HG03521 (cell line): Measurements from ENCODE around the gene SYVN1.
"Not testable (repeated sequence)": the region's sequence is repeated elsewhere in the genome, so short reads cannot be mapped to it uniquely, and the experiment has no call there.

ENCODE experiments used
- ATAC-seq: cut with Tn5 transposase; IDR thresholded peaks from one replicate; pipeline ENCODE4 v1.9.1; 2021; ENCODE audit warnings: mild to moderate bottlenecking, moderate library complexity; ENCODE audit not compliant: unreplicated experiment

Gene SYVN1

DNA sequence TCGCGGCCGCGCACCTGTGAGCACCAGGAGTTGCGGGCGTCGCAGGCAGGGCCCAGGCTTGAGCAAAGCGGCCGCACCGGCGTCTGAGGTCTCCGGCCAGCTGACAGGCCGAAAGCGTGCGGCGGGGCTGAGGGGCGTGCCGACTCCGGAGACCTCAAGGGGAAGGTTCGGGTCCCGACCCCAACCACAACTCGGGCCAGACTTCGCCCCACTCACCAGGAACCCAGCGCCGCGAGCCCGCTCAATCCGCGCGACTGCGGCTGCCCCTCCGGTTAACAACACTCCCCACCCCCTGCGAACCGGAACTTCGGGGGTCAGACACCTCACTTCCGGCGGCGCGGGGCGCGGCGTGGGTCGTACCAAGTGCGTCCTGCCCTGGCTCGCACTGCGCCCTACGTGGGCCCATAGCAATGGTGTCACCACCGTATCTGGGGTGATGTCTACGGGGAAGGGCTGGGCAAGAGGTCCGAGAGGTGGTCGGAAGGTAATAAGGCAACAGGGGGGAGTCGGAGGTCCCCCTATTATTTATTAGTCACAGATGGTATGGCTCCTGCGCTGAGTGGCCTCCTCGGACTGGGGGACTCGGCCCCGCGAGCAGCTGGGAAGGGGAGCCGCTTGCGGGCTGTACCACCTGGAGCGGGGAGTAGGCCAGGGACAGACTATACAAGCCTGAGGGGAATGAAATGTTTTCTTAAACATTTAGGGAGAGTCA is at the start of gene SYVN1:
Gene SYVN1 (minus strand): TSS at position 280 of the 712 bp plus-strand sequence. CDS start 918 bp downstream, outside the sequence.
- peak; percentile 51 for ATAC-seq

DNA sequence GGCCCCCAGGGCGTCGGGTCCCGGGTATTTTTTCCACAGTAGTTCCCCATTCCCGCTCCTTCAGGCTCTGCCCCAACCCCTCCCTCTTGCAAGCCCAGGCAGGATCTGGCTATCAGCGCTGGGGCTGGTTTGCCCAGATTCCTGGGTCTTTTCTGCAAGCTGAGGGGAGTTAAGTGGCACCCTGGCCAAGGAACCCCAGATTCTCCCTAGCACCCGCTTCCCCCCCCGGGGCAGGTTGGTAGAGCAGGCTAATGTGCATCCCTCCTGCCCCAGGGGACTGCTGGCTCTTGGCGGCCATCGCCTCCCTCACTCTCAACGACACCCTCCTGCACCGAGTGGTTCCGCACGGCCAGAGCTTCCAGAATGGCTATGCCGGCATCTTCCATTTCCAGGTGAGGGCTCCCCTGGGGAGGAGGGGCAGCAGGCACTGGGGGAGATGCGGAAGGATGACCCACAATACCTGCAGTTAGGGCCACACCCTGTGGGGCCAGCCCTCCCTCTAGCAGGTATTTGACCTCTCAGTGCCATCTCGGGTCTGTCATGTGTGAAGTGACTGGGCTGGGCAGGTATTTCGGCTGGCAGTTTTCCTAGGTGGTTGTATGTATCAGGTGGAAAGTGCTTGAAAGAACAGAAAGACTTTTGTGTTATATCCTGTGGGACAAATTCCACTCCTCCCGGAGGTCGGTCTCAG is 49.0 kb upstream of the SYVN1 start:
- no peak for ATAC-seq

DNA sequence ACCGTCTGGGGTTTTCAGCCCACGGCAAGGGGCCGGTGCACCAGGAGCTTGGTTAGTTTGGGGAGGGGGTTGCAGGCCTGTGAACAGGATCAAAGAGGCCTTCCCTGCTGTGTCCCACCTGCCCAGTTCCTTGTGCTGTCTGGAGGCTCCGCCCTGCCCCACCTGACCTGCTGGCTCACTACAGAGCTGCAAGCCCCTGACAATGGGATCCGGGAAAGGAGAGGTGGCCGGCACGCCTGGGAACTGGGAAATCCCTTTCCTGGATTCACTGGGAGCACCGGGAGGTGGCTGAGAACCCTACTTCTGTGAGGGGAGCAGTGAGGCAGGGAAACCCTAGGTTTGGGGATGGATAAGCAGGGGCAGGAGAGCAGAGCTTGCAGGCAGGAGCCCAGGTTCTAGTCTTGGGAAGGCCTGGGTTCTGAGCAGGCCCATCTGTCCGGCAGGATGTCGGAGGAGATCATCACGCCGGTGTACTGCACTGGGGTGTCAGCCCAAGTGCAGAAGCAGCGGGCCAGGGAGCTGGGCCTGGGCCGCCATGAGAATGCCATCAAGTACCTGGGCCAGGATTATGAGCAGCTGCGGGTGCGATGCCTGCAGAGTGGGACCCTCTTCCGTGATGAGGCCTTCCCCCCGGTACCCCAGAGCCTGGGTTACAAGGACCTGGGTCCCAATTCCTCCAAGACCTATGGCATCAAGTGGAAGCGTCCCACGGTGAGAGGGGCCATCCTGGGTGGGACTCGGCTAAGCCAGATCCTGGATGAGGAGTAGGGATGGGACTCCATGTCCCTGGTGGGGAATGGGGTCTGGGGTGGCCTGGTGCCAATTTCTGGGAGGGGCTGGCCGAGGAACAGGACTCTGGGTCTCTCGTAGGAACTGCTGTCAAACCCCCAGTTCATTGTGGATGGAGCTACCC is 48.2 kb upstream of the SYVN1 start:
- ATAC-seq, result no peak

DNA sequence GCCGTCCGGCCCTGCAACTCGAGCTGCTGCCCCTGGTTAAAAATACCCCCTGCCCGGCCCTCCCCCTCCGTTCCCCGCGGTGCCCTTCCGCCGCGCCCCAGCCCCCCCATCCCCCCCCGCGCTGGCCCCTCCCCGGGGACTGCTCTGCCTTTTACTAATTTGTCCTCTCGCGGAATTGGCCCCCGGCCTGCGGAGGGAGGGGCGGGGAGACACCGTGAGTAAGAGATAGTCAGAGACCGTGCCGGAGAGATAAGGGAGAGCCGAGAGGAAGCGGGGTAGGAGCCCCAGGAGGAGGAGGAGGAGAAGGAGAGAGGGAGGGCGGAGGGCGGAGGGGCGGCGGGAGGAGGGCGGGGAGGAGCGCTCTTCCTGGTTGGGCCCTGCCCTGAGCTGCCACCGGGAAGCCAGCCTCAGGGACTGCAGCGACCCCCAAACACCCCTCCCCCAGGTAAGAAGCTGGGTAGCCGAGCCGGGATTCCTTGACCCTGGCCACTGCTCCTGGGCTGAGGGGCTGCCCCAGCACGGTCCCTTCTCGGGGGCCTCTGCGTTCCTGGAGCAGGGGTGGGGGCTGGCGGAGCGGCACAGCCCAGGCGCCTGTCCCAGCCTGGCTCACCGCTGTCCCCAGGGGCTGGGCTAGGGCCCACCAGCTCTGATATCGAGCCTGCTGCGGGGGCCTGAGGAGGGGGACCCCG is 47.4 kb upstream of the SYVN1 start, which contains the start of gene CAPN1:
Gene CAPN1 (plus strand): TSS at position 360 of the 689 bp plus-strand sequence. CDS start 774 bp downstream, outside the sequence.
- ATAC-seq, result peak; percentile 16

DNA sequence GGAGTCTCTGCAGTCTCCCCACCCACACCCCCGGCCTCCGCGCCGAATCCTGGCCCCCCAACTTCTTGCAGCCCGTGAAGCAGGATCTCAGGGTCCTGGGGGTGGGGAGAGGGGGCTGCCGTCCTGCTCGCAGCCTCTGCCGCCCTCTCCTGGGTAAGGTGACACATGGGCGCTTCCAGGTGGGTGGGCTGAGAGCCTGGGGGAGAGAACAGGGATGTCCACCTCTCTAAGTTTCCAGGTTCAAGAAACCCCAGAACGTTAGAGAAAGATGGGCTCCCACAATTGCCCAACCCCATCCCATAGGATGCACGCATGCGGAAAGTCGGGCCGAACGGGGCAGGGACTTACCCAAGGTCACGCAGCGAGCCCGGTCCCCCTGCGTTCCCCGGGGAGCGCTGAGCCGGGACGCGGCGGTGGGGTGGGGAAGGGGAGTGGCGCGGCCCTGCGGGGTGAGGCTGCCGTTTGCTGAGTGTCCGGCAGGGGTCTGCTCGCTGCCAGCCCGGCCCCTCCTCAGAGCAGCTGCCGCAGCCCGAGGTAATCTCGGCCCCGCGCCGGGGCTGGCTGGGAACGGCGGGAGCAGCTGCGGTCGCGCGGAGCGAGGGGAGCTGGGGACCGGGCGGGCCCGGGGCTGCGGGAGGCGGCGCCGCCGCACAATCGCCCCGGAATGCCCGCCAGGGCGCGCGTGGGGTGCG is 46.7 kb upstream of the SYVN1 start:
- ATAC-seq, result peak; percentile 80

DNA sequence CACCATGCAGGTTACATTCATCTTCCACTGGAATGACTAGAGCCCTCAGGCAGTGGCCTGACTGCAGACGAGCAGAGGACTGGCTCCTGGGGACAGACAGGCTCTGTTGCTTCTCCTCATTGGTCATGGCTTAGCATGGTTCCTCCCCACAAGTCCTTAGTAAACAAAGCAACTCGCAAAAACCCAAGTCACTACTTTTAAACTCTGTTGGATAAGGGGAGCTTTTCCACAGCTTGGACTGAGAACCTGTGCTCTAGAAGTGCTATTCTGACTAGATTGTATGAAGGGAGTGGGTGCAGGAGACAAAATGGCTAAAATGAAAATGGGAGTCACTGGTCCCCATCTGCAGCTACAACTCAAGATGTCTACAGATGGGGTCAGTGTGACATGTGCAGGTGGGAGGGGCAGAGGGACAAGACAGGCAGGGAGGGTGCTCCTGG is 40.3 kb upstream of the SYVN1 start:
- not testable (repeated sequence) for ATAC-seq

DNA sequence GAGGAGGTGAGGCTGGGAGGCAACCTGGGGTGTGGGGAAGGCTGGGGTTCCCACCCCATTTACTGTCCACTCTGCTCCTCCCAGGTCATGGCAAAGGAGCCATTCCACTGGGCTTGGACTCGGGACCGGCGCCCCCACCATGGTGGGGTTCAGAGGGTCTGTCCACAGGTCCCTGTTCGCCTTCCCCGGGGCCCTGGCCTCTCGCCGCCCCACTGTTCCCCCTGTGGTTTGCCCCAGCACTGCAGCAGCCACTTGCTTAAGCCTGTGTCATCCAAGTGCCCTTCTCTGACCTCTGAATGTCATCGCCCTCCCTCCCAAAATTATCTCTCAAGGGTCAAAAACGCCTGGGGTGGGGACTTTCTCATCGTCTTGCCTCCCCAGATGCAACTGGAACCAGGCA is 38.3 kb upstream of the SYVN1 start:
- no peak for ATAC-seq

DNA sequence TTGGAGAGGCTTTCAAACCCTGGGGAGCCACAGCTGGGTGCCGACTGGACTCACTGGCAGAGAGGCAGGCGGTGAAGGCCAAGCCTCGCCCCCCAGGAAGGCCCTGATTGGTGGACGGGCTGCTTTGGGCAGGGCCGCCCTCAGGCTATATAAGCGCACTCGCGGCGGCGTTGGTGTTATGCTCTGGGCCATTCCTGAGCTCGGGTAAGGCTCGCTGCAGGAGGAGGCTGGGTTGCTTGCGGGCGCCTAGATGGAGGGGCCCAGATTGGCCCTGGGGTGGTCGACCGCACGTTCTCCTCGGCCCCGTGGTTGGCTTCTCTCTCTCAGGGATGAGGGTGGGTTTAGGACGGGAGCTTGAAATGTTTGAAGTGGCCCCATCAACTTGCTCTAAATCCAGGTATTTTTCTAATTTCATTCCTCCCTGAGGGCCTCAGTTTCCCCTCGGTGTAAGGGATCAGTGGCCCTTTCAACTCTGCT is 35.8 kb upstream of the SYVN1 start, which contains the start of gene SPDYC:
Gene SPDYC (plus strand): TSS at position 176 of the 477 bp plus-strand sequence. CDS start 1,125 bp downstream, outside the sequence.
- no peak for ATAC-seq

DNA sequence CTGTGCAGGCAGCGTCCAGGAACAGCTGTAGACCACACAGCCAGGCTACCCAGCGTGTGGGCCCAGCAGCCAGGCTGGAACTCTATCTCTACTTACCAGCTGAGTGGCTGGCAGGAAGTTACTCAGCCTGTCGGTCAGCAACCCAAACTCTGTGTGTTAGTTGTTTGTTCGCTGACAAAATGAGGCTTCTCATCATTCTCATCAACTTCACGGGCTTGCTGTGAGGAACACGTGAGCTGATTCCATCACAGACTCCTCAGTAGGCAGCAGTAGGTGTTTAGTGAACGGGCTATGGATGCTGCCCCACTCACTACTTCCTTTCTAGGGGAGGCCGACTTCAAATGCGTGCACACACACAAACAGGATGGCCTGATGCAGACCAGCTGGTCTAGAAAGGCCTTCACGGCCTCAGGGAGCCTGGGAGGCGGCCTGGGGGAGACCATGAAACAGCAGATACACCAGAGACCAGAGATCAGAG is 34.9 kb upstream of the SYVN1 start:
- no peak for ATAC-seq

DNA sequence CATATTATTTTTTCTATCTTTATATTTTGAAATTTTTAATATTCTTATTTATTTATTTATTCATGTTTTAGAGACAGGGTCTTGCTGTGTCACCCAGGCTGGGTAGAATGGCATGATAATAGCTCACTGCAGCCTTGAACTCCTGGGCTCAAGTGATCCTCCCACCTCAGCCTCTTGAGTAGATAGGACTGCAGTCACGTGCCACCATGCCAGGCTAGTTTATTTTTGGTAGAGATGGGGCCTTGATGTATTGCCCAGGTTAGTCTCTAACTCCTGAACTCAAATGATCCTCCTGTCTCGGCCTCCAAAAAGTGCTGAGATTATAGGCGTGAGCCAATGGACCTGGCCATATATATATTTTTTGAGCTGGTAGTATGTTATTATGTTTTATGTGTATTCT is 33.3 kb upstream of the SYVN1 start:
- no peak for ATAC-seq

DNA sequence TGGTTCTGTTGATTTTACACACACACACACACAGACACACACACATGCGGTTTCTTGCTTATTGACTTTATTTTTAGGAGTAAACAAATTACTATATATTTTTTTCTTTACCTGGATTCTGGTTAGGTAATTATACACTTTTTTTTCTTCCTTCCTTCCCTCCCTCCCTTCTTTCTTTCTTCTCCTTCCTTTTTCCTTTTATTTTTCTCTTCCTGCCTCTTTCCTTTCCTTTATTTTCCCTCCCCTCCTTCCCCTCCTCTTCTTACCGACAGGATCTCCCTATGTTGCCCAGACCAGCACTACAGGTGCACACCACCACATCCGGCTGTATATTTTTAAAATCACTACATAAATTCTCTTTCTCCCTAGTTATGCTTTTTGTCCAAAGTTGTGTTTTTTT is 32.6 kb upstream of the SYVN1 start:
- no peak for ATAC-seq

DNA sequence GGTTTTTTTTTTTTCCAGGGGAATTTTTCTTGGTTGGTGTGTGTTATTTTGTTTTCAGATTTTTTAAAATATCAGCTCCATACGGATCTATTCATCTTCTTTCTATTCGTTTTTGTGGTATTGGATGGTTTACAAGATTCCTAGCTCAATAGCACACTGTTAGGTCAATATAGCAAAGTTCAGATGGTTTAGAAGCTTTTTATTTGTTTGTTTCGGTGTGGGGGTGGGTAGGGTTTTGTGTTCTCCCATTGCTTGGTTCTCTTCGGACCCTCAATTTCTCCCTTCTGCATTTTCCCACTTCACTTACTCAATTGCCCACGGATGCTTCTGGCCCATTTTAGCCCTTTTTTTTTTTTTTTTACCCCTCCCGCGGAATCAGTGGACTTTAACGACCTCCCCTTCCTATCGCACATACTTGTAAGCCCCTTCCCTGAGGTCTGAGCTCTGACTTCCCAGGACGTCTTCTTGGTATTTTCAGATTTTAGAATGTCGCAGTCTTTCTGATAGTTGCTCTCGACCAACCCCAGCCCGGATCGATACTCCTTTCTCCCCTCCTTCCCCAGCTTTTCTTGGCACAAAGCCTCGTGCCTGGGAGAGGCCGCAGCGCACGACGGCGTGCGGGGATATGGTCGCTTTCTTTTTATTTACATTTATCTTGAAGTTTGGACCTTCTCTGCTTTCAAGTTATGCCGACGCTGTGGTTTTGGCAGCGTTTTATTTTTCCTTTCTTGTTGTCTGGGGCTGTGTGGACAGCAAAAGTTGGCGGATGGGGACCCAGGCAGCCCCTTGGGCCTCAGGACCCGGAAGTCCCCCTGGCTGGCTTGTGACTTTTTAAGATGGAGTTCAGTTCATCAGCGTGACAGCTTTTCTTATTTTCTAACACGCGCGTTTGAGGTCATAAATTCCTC is 31.3 kb upstream of the SYVN1 start:
- ATAC-seq, result no peak

DNA sequence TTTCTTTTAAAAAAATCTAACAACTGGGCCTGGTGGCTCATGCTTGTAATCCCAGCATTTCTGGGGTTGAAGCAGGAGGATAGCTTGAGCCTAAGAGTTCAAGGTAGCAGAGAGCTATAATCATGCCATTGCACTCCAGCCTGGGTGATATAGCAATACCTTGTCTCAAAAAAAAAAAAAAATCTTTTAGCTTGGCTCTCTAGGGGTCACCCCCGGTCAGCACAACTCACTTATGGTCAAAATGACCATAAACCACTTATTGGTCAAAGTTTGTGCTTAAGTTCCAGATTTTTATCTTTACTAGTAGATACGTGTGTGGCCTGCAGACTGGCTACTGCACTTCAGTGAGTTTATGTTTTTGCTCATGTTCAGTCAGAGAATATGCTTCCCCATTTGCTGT is 29.4 kb upstream of the SYVN1 start:
- ATAC-seq, result no peak

DNA sequence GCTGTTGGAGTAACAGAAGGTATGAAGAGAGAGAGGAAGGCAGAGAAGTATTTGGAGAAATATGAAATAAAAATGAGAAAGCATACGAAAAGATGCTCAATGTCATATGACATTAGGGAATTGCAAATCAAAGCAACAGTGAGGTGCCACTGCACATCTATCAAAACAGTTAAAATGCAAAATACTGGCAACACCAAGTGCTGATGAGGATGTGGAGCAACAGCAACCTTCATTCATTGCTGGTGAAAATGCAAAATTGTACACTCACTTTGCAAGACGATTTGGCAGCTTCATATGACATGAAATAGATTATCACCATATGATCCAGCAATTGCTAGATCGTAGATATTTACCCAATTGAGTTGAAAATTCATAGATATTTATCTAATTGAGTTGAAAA is 26.3 kb upstream of the SYVN1 start:
- ATAC-seq, result no peak

DNA sequence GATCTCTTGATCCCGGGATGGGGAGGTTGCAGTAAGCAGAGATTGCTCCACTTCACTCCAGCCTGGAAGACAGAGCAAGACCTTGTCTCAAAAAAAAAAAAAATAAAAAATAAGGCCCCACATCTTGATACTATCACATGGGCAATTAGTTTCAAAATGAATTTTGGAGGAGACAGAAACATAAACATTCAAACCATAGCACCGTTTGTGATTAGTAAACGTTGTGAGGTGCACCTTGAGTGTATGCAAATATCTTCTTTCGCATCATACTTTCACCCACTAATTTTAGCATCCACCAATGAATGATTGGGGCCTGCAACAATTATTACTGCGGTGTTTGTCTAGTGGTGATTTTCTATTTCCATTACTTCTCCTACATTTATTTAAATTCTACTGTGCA is 24.7 kb upstream of the SYVN1 start:
- ATAC-seq, result no peak

DNA sequence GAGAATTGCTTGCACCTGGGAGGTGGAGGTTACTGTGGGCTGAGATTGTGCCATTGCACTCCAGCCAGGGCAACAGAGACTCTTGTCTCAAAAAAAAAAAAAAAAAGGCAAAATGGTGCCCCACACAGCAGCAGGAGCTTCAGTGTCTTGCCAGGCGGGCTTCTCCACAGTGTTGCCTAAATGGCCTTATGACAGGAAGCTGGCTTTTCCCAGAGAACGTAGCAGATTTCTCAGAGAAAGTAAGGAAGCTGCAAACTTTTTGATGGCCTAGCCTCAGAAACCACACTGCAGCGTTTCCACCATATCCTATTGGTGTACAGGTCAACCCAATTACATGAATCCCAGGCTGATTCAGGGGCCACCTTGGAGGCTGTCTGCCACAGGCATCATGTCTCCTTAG is 23.0 kb upstream of the SYVN1 start:
- ATAC-seq, result no peak

DNA sequence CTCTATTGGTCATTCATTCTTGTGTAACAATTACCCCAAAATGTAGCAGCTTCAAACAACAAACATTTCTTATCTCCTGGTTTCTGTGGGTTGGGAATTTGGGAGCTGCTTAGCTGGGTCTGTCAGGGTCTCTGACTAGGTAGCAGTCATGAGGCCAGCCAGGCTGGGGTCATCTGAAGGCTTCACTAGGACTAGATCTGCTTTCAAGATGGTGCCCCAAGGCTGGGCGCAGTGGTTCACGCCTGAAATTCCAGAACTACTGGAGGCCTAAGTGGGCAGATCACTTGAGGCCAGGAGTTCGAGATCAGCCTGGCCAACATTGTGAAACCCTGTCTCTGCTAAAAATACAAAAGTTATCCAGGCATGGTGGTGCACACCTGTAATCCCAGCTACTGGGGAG is 22.6 kb upstream of the SYVN1 start:
- ATAC-seq, result no peak

DNA sequence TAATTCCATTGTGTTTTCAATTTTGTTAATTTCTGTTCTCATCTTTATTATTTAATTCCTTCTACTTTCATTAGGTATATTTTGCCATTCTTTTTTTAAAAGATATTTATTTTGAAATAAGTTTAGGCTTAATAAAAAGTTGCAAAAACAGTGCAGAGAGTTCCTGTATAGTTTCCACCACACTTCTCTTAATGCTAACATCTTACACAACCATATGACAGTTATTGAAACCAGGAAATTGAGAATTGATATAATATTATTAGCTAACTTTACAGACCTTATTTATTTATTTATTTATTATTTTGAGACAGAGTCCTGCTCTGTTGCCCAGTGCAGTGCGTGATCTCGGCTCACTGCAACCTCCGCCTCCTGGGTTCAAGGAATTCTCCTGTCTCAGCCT is 21.9 kb upstream of the SYVN1 start:
- no peak for ATAC-seq

DNA sequence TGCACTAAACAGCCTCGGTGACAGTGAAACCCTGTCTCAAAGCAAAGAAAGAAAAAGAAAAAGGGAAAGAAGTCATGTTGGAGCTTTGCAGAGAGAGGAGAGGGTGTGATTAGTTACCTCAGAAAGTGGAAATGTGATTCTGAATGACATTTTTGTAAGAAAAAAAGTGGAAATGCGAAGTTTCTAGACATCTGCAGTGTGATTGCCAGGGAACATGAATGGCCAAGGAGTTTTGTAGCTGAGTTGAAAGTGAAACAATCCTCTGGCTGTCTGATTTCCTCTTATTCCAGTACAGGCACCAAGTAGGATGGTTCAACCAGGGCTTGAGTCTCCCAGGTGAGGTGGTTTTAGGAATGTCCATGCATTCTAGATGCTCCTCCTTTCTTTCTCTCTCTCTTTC is 17.8 kb upstream of the SYVN1 start:
- ATAC-seq, result no peak
